HepG2 (cell line): ENCODE data around the gene PRICKLE3. TPM values are rescaled to one million over a fixed set of nuclear protein-coding genes. Genes with fewer than 3 reads are reported as not detected.

Source experiments
- ATAC-seq: fragments of 200-7000 bp; cut with Tn5 transposase; 3 replicates; pipeline ENCODE4 v1.9.1; 2020; ENCODE audit warnings: mild to moderate bottlenecking, moderate library complexity
- BruUV-seq: library from RNA; stranded (reverse); fragments of 400-500 nt; replicated peaks from 2 replicates; lab custom pipeline; 2021; lab: Mats Ljungman, UMichigan
- CTCF ChIA-PET: fragments of 300-600 bp; formaldehyde crosslinking; extraction: SDS; loops from one replicate; lab custom pipeline; 2021; ENCODE audit warnings: low total read pairs, inconsistent platforms, low intra/inter-chr PET ratio; lab: Yijun Ruan, JAX
- POLR2A ChIA-PET: fragments of 350-600 bp; sonication (Branson Sonifier 250); formaldehyde crosslinking; loops from one replicate; lab custom pipeline; 2020; ENCODE audit warnings: antibody characterized with exemption, inconsistent platforms; lab: Yijun Ruan, JAX
- DNase-seq: peaks from one replicate; pipeline ENCODE4 v3.0.0-alpha.2; 2015; ENCODE audit warnings: low spot score
- FAIRE-seq: peaks from 3 replicates; lab custom pipeline; 2011; peaks lifted over from hg19 to GRCh38; lab: Jason Lieb, UNC
- H2AFZ ChIP-seq: one replicate; pipeline ENCODE4 v1.6.1; 2011; ENCODE audit warnings: low read length, inconsistent platforms
- H3K27ac ChIP-seq: fragments of 300-600 bp; 3 replicates; pipeline ENCODE4 v1.8.0; 2011; ENCODE audit warnings: mixed run types, mild to moderate bottlenecking, mixed read lengths, low read length, inconsistent platforms; ENCODE audit not compliant: insufficient read depth; ENCODE audit errors: extremely low read length
- H3K27me3 ChIP-seq, 2 experiments: fragments of 200-600 bp in 1 of 2; 2 replicates in 1 of 2; 3 replicates in 1 of 2; pipeline versions ENCODE4 v1.6.0 to v1.8.0; 2011; ENCODE audit warnings: low read length in 2 of 2, mild to moderate bottlenecking in 2 of 2, moderate library complexity in 2 of 2, inconsistent platforms in 1 of 2; ENCODE audit not compliant: insufficient read depth in 2 of 2, control insufficient read depth in 1 of 2
- H3K36me3 ChIP-seq, 2 experiments: fragments of 200-600 bp in 1 of 2; replicated peaks in 1 of 2; 2 replicates in 1 of 2; 3 replicates in 1 of 2; pipeline versions ENCODE4 v1.5.1 to v1.8.0; 2011; ENCODE audit warnings: low read length in 2 of 2, inconsistent platforms in 1 of 2; ENCODE audit not compliant: insufficient read depth in 2 of 2, control insufficient read depth in 1 of 2
- H3K4me1 ChIP-seq: 2 replicates; pipeline ENCODE4 v1.5.1; 2012; ENCODE audit warnings: low read length, inconsistent platforms; ENCODE audit not compliant: insufficient read depth
- H3K4me2 ChIP-seq: 2 replicates; pipeline ENCODE4 v1.6.0; 2011; ENCODE audit warnings: low read depth, low read length, inconsistent platforms
- H3K4me3 ChIP-seq, 3 experiments: fragments of 200-600 bp in 1 of 3; sonication (generic), shearing (Covaris generic) in 1 of 3; replicated peaks in 1 of 3; 2 replicates each; pipeline ENCODE4 v1.5.1; 2011 to 2016; ENCODE audit warnings: low read length in 3 of 3, inconsistent platforms in 2 of 3, low read depth in 2 of 3, mild to moderate bottlenecking in 2 of 3, control low read depth in 1 of 3, mixed read lengths in 1 of 3; ENCODE audit not compliant: insufficient read depth in 1 of 3
- H3K79me2 ChIP-seq: one replicate; pipeline ENCODE4 v1.6.1; 2011; ENCODE audit warnings: low read length, inconsistent platforms; ENCODE audit not compliant: insufficient read depth
- H3K9ac ChIP-seq: 2 replicates; pipeline ENCODE4 v1.6.0; 2011; ENCODE audit warnings: mild to moderate bottlenecking, low read depth, low read length, inconsistent platforms; ENCODE audit not compliant: insufficient read depth
- H3K9me3 ChIP-seq: 2 replicates; pipeline ENCODE4 v1.5.1; 2012; ENCODE audit warnings: mild to moderate bottlenecking, low read length
- H4K20me1 ChIP-seq: 2 replicates; pipeline ENCODE4 v1.6.0; 2011; ENCODE audit warnings: inconsistent platforms, mild to moderate bottlenecking, low read length, moderate library complexity; ENCODE audit not compliant: insufficient read depth
- FOXC1 ChIP-seq: sonication (generic); formaldehyde crosslinking; IDR thresholded peaks from 2 replicates; pipeline ENCODE4 v1.8.0; 2022; ENCODE audit warnings: mild to moderate bottlenecking, missing genetic modification reagents, borderline replicate concordance
- FOXJ3 ChIP-seq: sonication (generic); formaldehyde crosslinking; IDR thresholded peaks from 2 replicates; pipeline ENCODE4 v1.4.0; 2020; ENCODE audit warnings: missing genetic modification reagents, mild to moderate bottlenecking, borderline replicate concordance
- HNRNPL ChIP-seq: fragments of 200-400 bp; formaldehyde crosslinking; IDR thresholded peaks from 2 replicates; pipeline ENCODE4 v1.6.1; 2017; ENCODE audit warnings: mild to moderate bottlenecking, low read depth, low read length
- MIER3 ChIP-seq: IDR thresholded peaks from 2 replicates; pipeline ENCODE4 v1.6.1; 2016; ENCODE audit warnings: missing compliant biosample characterization, borderline replicate concordance
- MYC ChIP-seq: sonication (generic); formaldehyde crosslinking; IDR thresholded peaks from 2 replicates; pipeline ENCODE4 v1.9.0; 2021; ENCODE audit warnings: missing genetic modification reagents, borderline replicate concordance
- NFYC ChIP-seq: IDR thresholded peaks from 2 replicates; pipeline ENCODE4 v1.6.1; 2016; ENCODE audit warnings: missing genetic modification reagents, missing compliant biosample characterization
- NRL ChIP-seq: sonication (generic); formaldehyde crosslinking; IDR thresholded peaks from 2 replicates; pipeline ENCODE4 v1.5.0; 2020; ENCODE audit warnings: missing genetic modification reagents, mild to moderate bottlenecking, moderate library complexity, borderline replicate concordance
- RAD51 ChIP-seq: fragments of 450-650 bp; IDR thresholded peaks from 2 replicates; pipeline ENCODE4 v1.6.1; 2016; ENCODE audit warnings: borderline replicate concordance
- SP1 ChIP-seq, 2 experiments: fragments of 450-650 bp in 1 of 2; sonication (generic) in 1 of 2; formaldehyde crosslinking in 1 of 2; IDR thresholded peaks; 2 replicates each; pipeline versions ENCODE4 v1.4.0 to v1.6.1; 2016 to 2020; ENCODE audit warnings: missing genetic modification reagents in 1 of 2
- TRIM24 ChIP-seq: sonication (generic); formaldehyde crosslinking; IDR thresholded peaks from 2 replicates; pipeline ENCODE4 v1.8.0; 2022; ENCODE audit warnings: mild to moderate bottlenecking, missing genetic modification reagents
- ZNF670 ChIP-seq: sonication (generic); formaldehyde crosslinking; IDR thresholded peaks from 2 replicates; pipeline ENCODE4 v1.8.0; 2022; ENCODE audit warnings: mild to moderate bottlenecking, missing genetic modification reagents, borderline replicate concordance
- ZNF792 ChIP-seq: IDR thresholded peaks from 2 replicates; pipeline ENCODE4 v1.6.1; 2016
- WGBS: methylation state at CpG from one replicate; pipeline ENCODE4 v1.1.6; 2017; ENCODE audit warnings: low lambda C conversion rate; 5-methylcytosine and 5-hydroxymethylcytosine counted together
- in situ Hi-C: cut with HindIII; loops from 2 replicates; pipeline ENCODE4 v1.10.0; 2017; ENCODE audit warnings: low pct_unique_long_range_greater_than_20kb; ENCODE audit not compliant: extremely low pct_ligation_motif_present
- intact Hi-C: fragments of 100-400 bp; cut with micrococcal nuclease; formaldehyde crosslinking; loops from one replicate; pipeline ENCODE4 v1.10.0; 2022; ENCODE audit not compliant: unreplicated experiment
- polyA plus RNA-seq, 8 experiments: library from polyadenylated mRNA; depleted of rRNA in 3 of 8; stranded (reverse) in 7 of 8; unstranded in 1 of 8; fragments of >200 nt; fragmentation: Illumina TruSeq in 4 of 8; extraction: Trizol in 4 of 8; gene quantifications; 2 replicates each; pipeline versions ENCODE4 v1.2.1 to v1.2.3, GENCODE V29; 2011 to 2016; ENCODE audit warnings: low read depth in 4 of 8, missing spikeins in 1 of 8, mixed read lengths in 1 of 8; ENCODE audit not compliant: insufficient read depth in 1 of 8
- total RNA-seq, 5 experiments: library from RNA; depleted of rRNA; stranded (reverse); fragments of >200 nt; fragmentation: Illumina TruSeq; extraction: Trizol; gene quantifications; 2 replicates each; pipeline ENCODE4 v1.2.3, GENCODE V29; 2016; ENCODE audit warnings: low read depth in 1 of 5

PRICKLE3 gene
- total and polyA plus RNA-seq, 2 of the 13 experiments (the other 11 are each of a cell fraction or from before 2014, with no cell fraction given) = 2.6 TPM

DNA sequence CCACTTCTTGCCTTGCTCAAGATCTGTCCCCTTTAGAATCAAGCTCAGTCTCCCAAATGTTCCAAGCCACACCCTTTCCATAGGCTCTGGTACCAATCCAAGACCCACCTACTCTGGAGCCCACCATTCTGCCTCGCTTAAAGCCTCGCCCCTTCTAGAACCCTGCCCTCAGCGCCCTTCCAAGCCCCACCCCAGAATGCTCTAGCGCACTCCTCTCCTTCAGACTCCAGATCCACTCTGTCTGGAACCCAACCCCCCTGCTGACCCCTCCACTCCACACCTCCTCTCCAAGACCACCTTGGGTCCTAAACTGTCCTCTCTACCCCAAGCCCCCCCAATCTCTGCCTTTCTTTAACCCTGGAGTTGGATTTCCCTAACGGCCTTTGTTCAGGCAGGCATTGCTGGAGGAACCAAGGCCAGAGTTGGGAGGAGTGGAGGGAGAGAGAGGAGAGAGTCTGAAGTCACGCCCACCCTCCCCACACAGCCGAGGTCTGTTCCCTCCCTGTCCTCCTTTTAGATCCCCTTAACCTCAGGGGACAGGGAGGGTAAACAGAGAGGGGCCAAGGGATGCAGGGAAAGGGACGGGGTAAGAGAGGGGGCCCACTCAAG is 2.4 kb upstream of the PRICKLE3 start (continued):
- no peak for TF ChIP-seq RAD51
- TF ChIP-seq SP1 (IDR thresholded peaks at IDR 0.05) = no peak
- TF ChIP-seq SP1 (CRISPR knock-in tag; IDR thresholded peaks at IDR 0.05) = no peak
- TF ChIP-seq NRL (CRISPR knock-in tag) = no peak
- TF ChIP-seq NFYC (CRISPR knock-in tag) = no peak
- no peak for TF ChIP-seq ZNF670

DNA sequence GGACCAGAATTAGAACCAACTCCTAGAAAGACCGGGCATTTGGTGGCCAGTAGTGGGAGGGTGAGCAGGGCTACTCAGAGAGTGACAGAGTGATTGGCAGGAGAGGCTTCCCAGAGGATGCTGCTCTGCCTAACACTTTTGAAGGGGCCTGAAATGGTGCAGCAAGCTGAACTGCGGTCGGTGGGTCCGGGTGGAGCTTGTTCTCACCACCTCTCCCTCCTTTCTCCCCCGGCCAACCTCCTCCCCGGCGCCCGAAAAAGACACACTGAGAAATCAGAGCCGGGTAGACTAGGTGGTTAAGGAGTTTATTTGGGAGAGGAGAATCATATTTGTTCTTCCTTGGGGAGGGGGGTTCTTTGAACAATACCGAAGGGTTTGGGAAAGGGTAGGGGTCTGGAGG is 1.4 kb upstream of the PRICKLE3 start:
- Histone ChIP-seq H3K4me2 (no peak overlapping the region), H3K4me1 (peaks cover 38% of the 10 kb centered on the region), H3K4me3 (no peak overlapping the region), H3K36me3 (no peaks in the 10 kb centered on the region; a peak in 1 of 5 replicates), H4K20me1 (no peaks in the 10 kb centered on the region), H3K9me3 (no peaks in the 10 kb centered on the region), H3K79me2 (no peaks in the 10 kb centered on the region), H3K27me3 (no peaks in the 10 kb centered on the region), H2AFZ (no peak overlapping the region), H3K9ac (no peak overlapping the region), H3K27ac (no peak overlapping the region)
- no TSS peak for BruUV-seq
- 69% methylated on average over 9 of the region's 10 CpGs for WGBS
- ChIA-PET POLR2A (interaction anchor here (0.6 kb wide), 1 partner anchor 20 kb away, joined by 3 read pairs; no protein-coding TSS in a partner anchor), CTCF (no interaction called here)
- DNase-seq (no peak), FAIRE-seq (no peak), ATAC-seq (no peak)
- in situ Hi-C loops = loop anchor here (5.0 kb wide), 1 partner anchor 65 kb away; the partner anchor contains the start of gene GPKOW
- TF ChIP-seq ZNF792 (CRISPR knock-in tag) = no peak
- no peak for TF ChIP-seq FOXJ3 (CRISPR knock-in tag)
- no peak for TF ChIP-seq TRIM24 (CRISPR knock-in tag)
- TF ChIP-seq MYC = no peak
- TF ChIP-seq HNRNPL = no peak
- no peak for TF ChIP-seq FOXC1
- no peak for TF ChIP-seq MIER3 (CRISPR knock-in tag)
- intact Hi-C loops = loop anchor here (5.0 kb wide), 1 partner anchor 450 kb away; no protein-coding TSS in a partner anchor
